TTC549 (cell line): ENCODE measurements around the gene PIP4K2A.

Source experiments
- FAIRE-seq: peaks from 2 replicates; lab custom pipeline; 2012; peaks lifted over from hg19 to GRCh38; lab: Jason Lieb, UNC

The PIP4K2A gene

GRCh38 chr10:22593636-22594198 is 120.7 kb downstream of the PIP4K2A start:
- FAIRE-seq: no peak

GRCh38 chr10:22593026-22593425 is 121.4 kb downstream of the PIP4K2A start:
- no peak for FAIRE-seq

- FAIRE-seq: no peak
Measured at GRCh38 chr10:22589851-22590514, 124.4 kb downstream of the PIP4K2A start.

GRCh38 chr10:22588462-22588861 is 125.9 kb downstream of the PIP4K2A start:
- FAIRE-seq: no peak

GRCh38 chr10:22583683-22584082 is 130.7 kb downstream of the PIP4K2A start:
- FAIRE-seq: no peak

- no peak for FAIRE-seq
Measured at GRCh38 chr10:22581461-22581860, 132.9 kb downstream of the PIP4K2A start.

GRCh38 chr10:22580711-22581110 is 133.7 kb downstream of the PIP4K2A start:
- FAIRE-seq: no peak

- no peak for FAIRE-seq
Measured at GRCh38 chr10:22579826-22580225, 134.6 kb downstream of the PIP4K2A start.

- no peak for FAIRE-seq
Measured at GRCh38 chr10:22573820-22574569, 140.4 kb downstream of the PIP4K2A start.

GRCh38 chr10:22570733-22571430 is 143.5 kb downstream of the PIP4K2A start:
- no peak for FAIRE-seq

- FAIRE-seq: no peak
Measured at GRCh38 chr10:22570234-22570633, 144.1 kb downstream of the PIP4K2A start.

- no peak for FAIRE-seq
Measured at GRCh38 chr10:22568928-22569327, 145.4 kb downstream of the PIP4K2A start.

GRCh38 chr10:22564060-22564459 is 150.3 kb downstream of the PIP4K2A start:
- FAIRE-seq: no peak

GRCh38 chr10:22561909-22562308 is 152.5 kb downstream of the PIP4K2A start:
- FAIRE-seq: no peak

- FAIRE-seq: no peak
Measured at GRCh38 chr10:22560913-22561239, 153.5 kb downstream of the PIP4K2A start.

GRCh38 chr10:22560096-22560912 is 154.1 kb downstream of the PIP4K2A start:
- FAIRE-seq: no peak

GRCh38 chr10:22557321-22557720 is 157.1 kb downstream of the PIP4K2A start:
- FAIRE-seq: no peak

- FAIRE-seq: no peak
Measured at GRCh38 chr10:22556774-22557173, 157.6 kb downstream of the PIP4K2A start.

GRCh38 chr10:22554461-22555182 is 159.8 kb downstream of the PIP4K2A start:
- no peak for FAIRE-seq

GRCh38 chr10:22553452-22553995 is 160.9 kb downstream of the PIP4K2A start:
- no peak for FAIRE-seq

GRCh38 chr10:22552888-22553378 is 161.4 kb downstream of the PIP4K2A start:
- FAIRE-seq: no peak
